ENCODE results near the gene VWDE.
"Not testable (repeated sequence)": the region's sequence is repeated elsewhere in the genome, so short reads cannot be mapped to it uniquely, and the experiment has no call there.

Gene VWDE

GRCh38 chr7:12407652-12408051 lies 4.0 kb upstream of the VWDE start:
- intact Hi-C loops (cut with DNase I): not testable (repeated sequence)

GRCh38 chr7:12402365-12402725 lies 1.3 kb downstream of the VWDE start:
- intact Hi-C loops (cut with DNase I): no loop called here
- no peak for DNase-seq

More at GRCh38 chr7:12407652-12408051, 4.0 kb upstream of the VWDE start:
- DNase-seq: not testable (repeated sequence)

- intact Hi-C loops (cut with DNase I): no loop called here
- no peak for DNase-seq
Measured at GRCh38 chr7:12401538-12402364, 1.9 kb downstream of the VWDE start.

- intact Hi-C loops (cut with DNase I): no loop called here
- DNase-seq: no peak
Measured at GRCh38 chr7:12398186-12398585, 5.5 kb downstream of the VWDE start.

- intact Hi-C loops (cut with DNase I): no loop called here
- DNase-seq: no peak
Measured at GRCh38 chr7:12397671-12398070, 6.0 kb downstream of the VWDE start.

- intact Hi-C loops (cut with DNase I); DNase-seq: not testable (repeated sequence)
Measured at GRCh38 chr7:12396670-12397069, 7.0 kb downstream of the VWDE start.

- intact Hi-C loops (cut with DNase I): no loop called here
- DNase-seq: no peak
Measured at GRCh38 chr7:12391922-12392615, 11.6 kb downstream of the VWDE start.

GRCh38 chr7:12389089-12389700 lies 14.5 kb downstream of the VWDE start:
- intact Hi-C loops (cut with DNase I): loop anchor here (10.0 kb wide), 1 partner anchor 106 kb away; no protein-coding TSS in a partner anchor
- DNase-seq: peak in 5 of 10 donors; percentile 14 to 82 (median 24)

- intact Hi-C loops (cut with DNase I): loop anchor here (10.0 kb wide), 1 partner anchor 108 kb away; no protein-coding TSS in a partner anchor
- no peak for DNase-seq
Measured at GRCh38 chr7:12386313-12386740, 17.3 kb downstream of the VWDE start.

GRCh38 chr7:12385364-12385786 lies 18.3 kb downstream of the VWDE start:
- DNase-seq: no peak
- intact Hi-C loops (cut with DNase I): loop anchor here (10.0 kb wide), 1 partner anchor 109 kb away; no protein-coding TSS in a partner anchor

GRCh38 chr7:12383377-12383776 lies 20.3 kb downstream of the VWDE start:
- intact Hi-C loops (cut with DNase I): loop anchor here (10.0 kb wide), 1 partner anchor 111 kb away; no protein-coding TSS in a partner anchor
- no peak for DNase-seq

GRCh38 chr7:12378389-12378788 lies 25.3 kb downstream of the VWDE start:
- intact Hi-C loops (cut with DNase I): no loop called here
- DNase-seq: no peak

- intact Hi-C loops (cut with DNase I): no loop called here
- DNase-seq: no peak
Measured at GRCh38 chr7:12377406-12377805, 26.3 kb downstream of the VWDE start.

GRCh38 chr7:12373580-12374263 lies 29.9 kb downstream of the VWDE start:
- intact Hi-C loops (cut with DNase I): no loop called here
- no peak for DNase-seq

- intact Hi-C loops (cut with DNase I): no loop called here
- DNase-seq: no peak
Measured at GRCh38 chr7:12370249-12370648, 33.4 kb downstream of the VWDE start.

- intact Hi-C loops (cut with DNase I): no loop called here
- DNase-seq: no peak
Measured at GRCh38 chr7:12369756-12370155, 33.9 kb downstream of the VWDE start.

GRCh38 chr7:12369072-12369471 lies 34.6 kb downstream of the VWDE start:
- intact Hi-C loops (cut with DNase I): no loop called here
- DNase-seq: no peak

GRCh38 chr7:12360948-12361347 lies 42.7 kb downstream of the VWDE start:
- no peak for DNase-seq
- intact Hi-C loops (cut with DNase I): no loop called here

- no peak for DNase-seq
- intact Hi-C loops (cut with DNase I): no loop called here
Measured at GRCh38 chr7:12358694-12359093, 45.0 kb downstream of the VWDE start.

GRCh38 chr7:12357508-12357907 lies 46.2 kb downstream of the VWDE start:
- intact Hi-C loops (cut with DNase I): no loop called here

GRCh38 chr7:12351843-12352242 lies 51.8 kb downstream of the VWDE start:
- intact Hi-C loops (cut with DNase I): no loop called here
- no peak for DNase-seq

More at GRCh38 chr7:12357508-12357907, 46.2 kb downstream of the VWDE start:
- DNase-seq: no peak
